H1 (cell line): ENCODE measurements around the gene FOXL3. TPM values are rescaled to one million over a fixed set of nuclear protein-coding genes. Genes with fewer than 3 reads are reported as not detected.
"Not testable (repeated sequence)": the region's sequence is repeated elsewhere in the genome, so short reads cannot be mapped to it uniquely, and the experiment has no call there.

Experiments used
- CTCF ChIA-PET: fragments of 300-600 bp; sonication (Branson Sonifier 250); formaldehyde crosslinking; loops from one replicate; lab custom pipeline; 2021; ENCODE audit not compliant: partially characterized antibody; lab: Charles Lee
- POLR2A ChIA-PET: fragments of 300-600 bp; sonication (Branson Sonifier 250); formaldehyde crosslinking; loops from one replicate; lab custom pipeline; 2021; ENCODE audit warnings: inconsistent platforms; ENCODE audit not compliant: partially characterized antibody; lab: Charles Lee
- DNase-seq, 2 experiments: peaks; one replicate each; pipeline versions ENCODE4 v3.0.0 to v3.0.0-alpha.2; 2010 to 2022; ENCODE audit warnings: low spot score in 2 of 2, low read depth in 1 of 2, mixed read lengths in 1 of 2
- FAIRE-seq: peaks from 2 replicates; lab custom pipeline; 2011; peaks lifted over from hg19 to GRCh38; lab: Jason Lieb, UNC
- H2AFZ ChIP-seq: 2 replicates; pipeline ENCODE4 v1.8.1; 2012; ENCODE audit warnings: low read length, inconsistent platforms
- H2AK5ac ChIP-seq: 2 replicates; pipeline ENCODE4 v1.6.1; 2013; ENCODE audit warnings: low read depth, low read length
- H2BK120ac ChIP-seq: replicated peaks from 2 replicates; pipeline ENCODE3; 2013; ENCODE audit warnings: low read depth, low read length, inconsistent platforms
- H2BK12ac ChIP-seq: 2 replicates; pipeline ENCODE4 v1.6.1; 2013; ENCODE audit warnings: low read depth, low read length
- H2BK15ac ChIP-seq: 2 replicates; pipeline ENCODE4 v1.6.1; 2013; ENCODE audit warnings: low read length
- H2BK20ac ChIP-seq: 2 replicates; pipeline ENCODE4 v1.6.1; 2013; ENCODE audit warnings: low read length
- H2BK5ac ChIP-seq: 2 replicates; pipeline ENCODE4 v1.6.1; 2013; ENCODE audit warnings: low read depth, low read length
- H3K14ac ChIP-seq: 2 replicates; pipeline ENCODE4 v1.6.1; 2013; ENCODE audit warnings: inconsistent platforms; ENCODE audit not compliant: insufficient read length
- H3K18ac ChIP-seq: 2 replicates; pipeline ENCODE4 v1.6.1; 2013; ENCODE audit warnings: low read length; ENCODE audit errors: extremely low read depth
- H3K23ac ChIP-seq: 2 replicates; pipeline ENCODE4 v1.6.1; 2013; ENCODE audit warnings: inconsistent platforms; ENCODE audit not compliant: insufficient read length
- H3K23me2 ChIP-seq: 2 replicates; pipeline ENCODE4 v1.6.1; 2013; ENCODE audit warnings: low read depth, low read length
- H3K27ac ChIP-seq: 2 replicates; pipeline ENCODE4 v1.6.1; 2011; ENCODE audit warnings: low read depth, low read length, inconsistent platforms
- H3K27me3 ChIP-seq, 4 experiments: replicated peaks in 1 of 4; 1 replicate in 1 of 4; 2 replicates in 3 of 4; pipeline versions ENCODE4 v1.6.1 to v1.8.1; 2011 to 2013; ENCODE audit warnings: low read length in 3 of 4, mild to moderate bottlenecking in 3 of 4, inconsistent platforms in 2 of 4, mixed read lengths in 2 of 4, moderate library complexity in 1 of 4; ENCODE audit not compliant: control insufficient read depth in 3 of 4, insufficient read depth in 3 of 4; ENCODE audit errors: extremely low read depth in 1 of 4
- H3K36me3 ChIP-seq, 4 experiments: 2 replicates each; pipeline versions ENCODE4 v1.6.1 to v1.8.1; 2011 to 2013; ENCODE audit warnings: mild to moderate bottlenecking in 4 of 4, low read length in 3 of 4, moderate library complexity in 2 of 4, control low read depth in 1 of 4, inconsistent platforms in 1 of 4; ENCODE audit not compliant: insufficient read depth in 4 of 4, control insufficient read depth in 2 of 4
- H3K4ac ChIP-seq: replicated peaks from 2 replicates; pipeline ENCODE3; 2013; ENCODE audit warnings: low read length, low read depth, mixed read lengths, inconsistent platforms; ENCODE audit not compliant: insufficient read length
- H3K4me1 ChIP-seq, 4 experiments: replicated peaks in 1 of 4; 1 replicate in 1 of 4; 2 replicates in 3 of 4; pipeline versions ENCODE4 v1.6.1 to v1.8.1; 2011 to 2013; ENCODE audit warnings: low read length in 3 of 4, inconsistent platforms in 2 of 4, mixed read lengths in 1 of 4; ENCODE audit not compliant: insufficient read depth in 4 of 4, control insufficient read depth in 3 of 4
- H3K4me2 ChIP-seq, 2 experiments: 2 replicates each; pipeline versions ENCODE4 v1.6.1 to v1.8.1; 2011 to 2013; ENCODE audit warnings: low read depth in 2 of 2, low read length in 2 of 2, control low read depth in 1 of 2, inconsistent platforms in 1 of 2, mild to moderate bottlenecking in 1 of 2; ENCODE audit not compliant: insufficient read depth in 1 of 2
- H3K4me3 ChIP-seq, 4 experiments: fragments of 200-600, 300-600 bp in 1 of 4; sonication (generic), shearing (Covaris generic), sonication (Bioruptor Twin) in 1 of 4; 2 replicates each; pipeline versions ENCODE4 v1.5.1 to v1.8.1; 2011 to 2016; ENCODE audit warnings: low read length in 4 of 4, low read depth in 3 of 4, control low read depth in 2 of 4, inconsistent platforms in 2 of 4, mild to moderate bottlenecking in 2 of 4, mixed read lengths in 1 of 4, moderate library complexity in 1 of 4; ENCODE audit not compliant: insufficient read depth in 2 of 4; ENCODE audit errors: extremely low read depth in 1 of 4
- H3K56ac ChIP-seq: replicated peaks from 2 replicates; pipeline ENCODE3; 2013; ENCODE audit warnings: low read depth, mild to moderate bottlenecking, mixed read lengths, low read length, inconsistent platforms; ENCODE audit not compliant: insufficient read length
- H3K79me1 ChIP-seq: 2 replicates; pipeline ENCODE4 v1.6.1; 2013; ENCODE audit warnings: low read depth, low read length, control low read depth
- H3K79me2 ChIP-seq, 2 experiments: 2 replicates each; pipeline versions ENCODE4 v1.6.1 to v1.8.1; 2012 to 2013; ENCODE audit warnings: low read length in 2 of 2, mild to moderate bottlenecking in 2 of 2, inconsistent platforms in 1 of 2; ENCODE audit not compliant: insufficient read depth in 2 of 2, control insufficient read depth in 1 of 2
- H3K9ac ChIP-seq, 4 experiments: replicated peaks in 1 of 4; 1 replicate in 1 of 4; 2 replicates in 3 of 4; pipeline versions ENCODE4 v1.6.1 to v1.8.1; 2011 to 2013; ENCODE audit warnings: low read depth in 3 of 4, low read length in 3 of 4, control low read depth in 2 of 4, mild to moderate bottlenecking in 2 of 4, moderate library complexity in 2 of 4, inconsistent platforms in 1 of 4; ENCODE audit errors: extremely low read depth in 1 of 4
- H3K9me3 ChIP-seq, 2 experiments: 2 replicates each; pipeline versions ENCODE4 v1.6.1 to v1.8.1; 2012 to 2013; ENCODE audit warnings: mild to moderate bottlenecking in 2 of 2, moderate library complexity in 2 of 2, control low read depth in 1 of 2, inconsistent platforms in 1 of 2, low read depth in 1 of 2, low read length in 1 of 2, mixed read lengths in 1 of 2; ENCODE audit not compliant: insufficient read depth in 2 of 2
- H4K20me1 ChIP-seq, 2 experiments: replicated peaks in 1 of 2; 2 replicates each; pipeline versions ENCODE3 to v1.8.1; 2011 to 2013; ENCODE audit warnings: inconsistent platforms in 2 of 2, low read length in 2 of 2, mild to moderate bottlenecking in 1 of 2; ENCODE audit not compliant: insufficient read depth in 2 of 2, control insufficient read depth in 1 of 2
- H4K5ac ChIP-seq: 2 replicates; pipeline ENCODE4 v1.6.1; 2013; ENCODE audit warnings: low read length, low read depth, mixed read lengths, inconsistent platforms; ENCODE audit not compliant: insufficient read length
- H4K8ac ChIP-seq: 2 replicates; pipeline ENCODE4 v1.8.0; 2013; ENCODE audit warnings: mild to moderate bottlenecking, moderate library complexity, low read length, inconsistent platforms; ENCODE audit not compliant: insufficient read depth; ENCODE audit errors: extremely low read depth
- H4K91ac ChIP-seq: replicated peaks from 2 replicates; pipeline ENCODE3; 2013; ENCODE audit warnings: low read length, mixed read lengths, inconsistent platforms; ENCODE audit not compliant: insufficient read length
- WGBS, 2 experiments: shearing (Covaris generic) in 1 of 2; methylation state at CpG; one replicate each; pipeline versions ENCODE4 v1.1.6 to v1.1.7; 2013 to 2015; ENCODE audit warnings: low lambda C conversion rate in 2 of 2, mixed read lengths in 2 of 2, inconsistent platforms in 1 of 2, low coverage in 1 of 2, missing lambda C conversion rate in 1 of 2; ENCODE audit not compliant: insufficient replicate concordance in 2 of 2, insufficient coverage in 1 of 2, insufficient read length in 1 of 2; ENCODE audit errors: extremely low coverage in 1 of 2, missing lambda C conversion rate in 1 of 2; 5-methylcytosine and 5-hydroxymethylcytosine counted together
- polyA plus RNA-seq, 7 experiments: library from polyadenylated mRNA; depleted of rRNA in 3 of 7; stranded (reverse) in 5 of 7; unstranded in 2 of 7; fragments of >200 nt in 5 of 7; fragments of 200-250 nt in 2 of 7; gene quantifications; 1 replicate in 5 of 7; 2 replicates in 1 of 7; 4 replicates in 1 of 7; pipeline versions ENCODE4 v1.2.1 to v1.2.3, GENCODE V29; 2011 to 2013; ENCODE audit warnings: missing spikeins in 2 of 7, mixed read lengths in 2 of 7
- total RNA-seq: library from RNA; stranded (reverse); fragmentation: NEBNext Ultra II Directional; extraction: Animal tissue kit (Norgen Biotek cat#: 25700); gene quantifications from 2 replicates; pipeline ENCODE4 v1.2.1, GENCODE V29; 2021

Gene FOXL3
- total and polyA plus RNA-seq, 2 of the 8 experiments (the other 6 are each of a cell fraction or from before 2014, with no cell fraction given), result not detected

- H3K23ac ChIP-seq, H2BK5ac ChIP-seq, H3K9ac ChIP-seq, H3K79me1 ChIP-seq, H2AFZ ChIP-seq, H3K4ac ChIP-seq, FAIRE-seq, H3K23me2 ChIP-seq, H3K4me1 ChIP-seq, H2AK5ac ChIP-seq, H3K27ac ChIP-seq, H3K9me3 ChIP-seq, H4K91ac ChIP-seq, H4K20me1 ChIP-seq, H3K79me2 ChIP-seq, H3K14ac ChIP-seq, H3K27me3 ChIP-seq, H2BK20ac ChIP-seq, H2BK15ac ChIP-seq, H4K5ac ChIP-seq, H3K4me2 ChIP-seq, H3K56ac ChIP-seq, POLR2A ChIA-PET, H2BK120ac ChIP-seq, H3K4me3 ChIP-seq, H4K8ac ChIP-seq, DNase-seq, H2BK12ac ChIP-seq, H3K18ac ChIP-seq, H3K36me3 ChIP-seq: not testable (repeated sequence)
- CTCF ChIA-PET, result interaction anchor here (0.6 to 1.0 kb wide), 2 partner anchors 17 to 36 kb away, joined by 4 read pairs; no protein-coding TSS in a partner anchor
- WGBS, 2 experiments, result 84% methylated on average over 4 of the region's 24 CpGs; no CpG with 5 or more reads in 1 of the 2 experiments
These were observed 7.2 kb downstream of the FOXL3 start for GRCh38 chr7:297141-297540.
